ENCODE measurements around the gene OSBPL10.
"Not testable (repeated sequence)": the region's sequence is repeated elsewhere in the genome, so short reads cannot be mapped to it uniquely, and the experiment has no call there.

The OSBPL10 gene

GRCh38 chr3:31804251-31805051 is 176.6 kb downstream of the OSBPL10 start:
- DNase-seq = no peak

- no peak for DNase-seq
Observed at GRCh38 chr3:31802981-31803740, 177.9 kb downstream of the OSBPL10 start.

- no peak for DNase-seq
Observed at GRCh38 chr3:31800436-31800835, 180.6 kb downstream of the OSBPL10 start.

GRCh38 chr3:31798840-31799239 is 182.2 kb downstream of the OSBPL10 start:
- no peak for DNase-seq

GRCh38 chr3:31793821-31794220 is 187.2 kb downstream of the OSBPL10 start:
- no peak for DNase-seq

GRCh38 chr3:31791090-31791430 is 190.0 kb downstream of the OSBPL10 start:
- no peak for DNase-seq

GRCh38 chr3:31790193-31791089 is 190.6 kb downstream of the OSBPL10 start:
- no peak for DNase-seq

- DNase-seq = no peak
Observed at GRCh38 chr3:31789429-31789828, 191.6 kb downstream of the OSBPL10 start.

GRCh38 chr3:31785734-31786133 is 195.3 kb downstream of the OSBPL10 start:
- DNase-seq = no peak

GRCh38 chr3:31785286-31785685 is 195.8 kb downstream of the OSBPL10 start:
- DNase-seq = no peak

- DNase-seq = not testable (repeated sequence)
Observed at GRCh38 chr3:31783851-31784250, 197.2 kb downstream of the OSBPL10 start.

GRCh38 chr3:31782306-31782705 is 198.8 kb downstream of the OSBPL10 start:
- DNase-seq = not testable (repeated sequence)

GRCh38 chr3:31779514-31779913 is 201.5 kb downstream of the OSBPL10 start:
- no peak for DNase-seq

GRCh38 chr3:31777887-31778286 is 203.2 kb downstream of the OSBPL10 start:
- no peak for DNase-seq

GRCh38 chr3:31777092-31777491 is 204.0 kb downstream of the OSBPL10 start:
- no peak for DNase-seq

GRCh38 chr3:31776016-31776415 is 205.0 kb downstream of the OSBPL10 start:
- no peak for DNase-seq

- no peak for DNase-seq
Observed at GRCh38 chr3:31775383-31775782, 205.7 kb downstream of the OSBPL10 start.

GRCh38 chr3:31772758-31773473 is 208.1 kb downstream of the OSBPL10 start:
- no peak for DNase-seq

GRCh38 chr3:31772272-31772671 is 208.8 kb downstream of the OSBPL10 start:
- DNase-seq = no peak

GRCh38 chr3:31770822-31771326 is 210.2 kb downstream of the OSBPL10 start:
- no peak for DNase-seq

- peak; percentile 42 to 45 for DNase-seq
Observed at GRCh38 chr3:31768479-31769125, 212.5 kb downstream of the OSBPL10 start.

- DNase-seq = no peak
Observed at GRCh38 chr3:31767920-31768319, 213.1 kb downstream of the OSBPL10 start.

Data from activated CD4-positive, alpha-beta T cell treated with anti-CD3 and anti-CD28 coated beads, Interleukin-2, amount 50 U/mL, for 4 hours (primary cell).